T-helper 1 cell (primary cell): ENCODE results near the gene INSYN1.
"Not testable (repeated sequence)": the region's sequence is repeated elsewhere in the genome, so short reads cannot be mapped to it uniquely, and the experiment has no call there.

Source experiments
- DNase-seq, 5 donors: peaks; one replicate each; pipeline ENCODE4 v3.0.0-alpha.2; 2012 to 2020
- total RNA-seq, 4 donors: gene quantifications; one replicate each; lab custom pipeline; 2026; lab: John Stamatoyannopoulos, UW

The INSYN1 gene
- total RNA-seq: 0 reads per million in 4 donors

GRCh38 chr15:73753250-73754130 is at the start of gene INSYN1:
TSS of gene INSYN1 (minus strand) at chr15:73753351. CDS start at chr15:73751130, 2,221 bp downstream.
- no peak for DNase-seq

- no peak for DNase-seq
These were observed 49.4 kb upstream of the INSYN1 start for GRCh38 chr15:73802431-73803041.

GRCh38 chr15:73800662-73801345 is 47.7 kb upstream of the INSYN1 start:
- no peak for DNase-seq

GRCh38 chr15:73799466-73799865 is 46.3 kb upstream of the INSYN1 start:
- DNase-seq: no peak

GRCh38 chr15:73797366-73798158 is 44.4 kb upstream of the INSYN1 start:
- no peak for DNase-seq

GRCh38 chr15:73796331-73796831 is 43.2 kb upstream of the INSYN1 start:
- DNase-seq: no peak

GRCh38 chr15:73794443-73795133 is 41.4 kb upstream of the INSYN1 start:
- DNase-seq: no peak

- DNase-seq: not testable (repeated sequence)
These were observed 39.9 kb upstream of the INSYN1 start for GRCh38 chr15:73792899-73793541.

GRCh38 chr15:73792415-73792814 is 39.3 kb upstream of the INSYN1 start:
- DNase-seq: no peak

- DNase-seq: no peak
These were observed 36.5 kb upstream of the INSYN1 start for GRCh38 chr15:73789521-73790240.

GRCh38 chr15:73787621-73788020 is 34.5 kb upstream of the INSYN1 start:
- no peak for DNase-seq

GRCh38 chr15:73786538-73786937 is 33.4 kb upstream of the INSYN1 start:
- no peak for DNase-seq

GRCh38 chr15:73785256-73786014 is 32.3 kb upstream of the INSYN1 start:
- DNase-seq: not testable (repeated sequence)

- DNase-seq: no peak
These were observed 31.1 kb upstream of the INSYN1 start for GRCh38 chr15:73784291-73784690.

GRCh38 chr15:73782344-73782959 is 29.3 kb upstream of the INSYN1 start:
- no peak for DNase-seq

- peak in 1 of 5 donors; percentile 7 for DNase-seq
These were observed 28.1 kb upstream of the INSYN1 start for GRCh38 chr15:73781038-73781925.

GRCh38 chr15:73779974-73780373 is 26.8 kb upstream of the INSYN1 start:
- no peak for DNase-seq

- no peak for DNase-seq
These were observed 24.6 kb upstream of the INSYN1 start for GRCh38 chr15:73777741-73778140.
